GM23338 (cell line): Measurements from ENCODE around the gene RGL1. TPM values are rescaled to one million over a fixed set of nuclear protein-coding genes. Genes with fewer than 3 reads are reported as not detected.

ENCODE experiments used
- CREB1 ChIP-seq: fragments of 250-450 bp; sonication (Bioruptor Pico); IDR thresholded peaks from 2 replicates; pipeline ENCODE4 v1.5.0; 2020; ENCODE audit warnings: low read depth, mild to moderate bottlenecking, moderate library complexity
- CTCF ChIP-seq, 2 experiments: fragments of 200-600 bp in 1 of 2; sonication (generic) in 1 of 2; conservative IDR thresholded peaks; 2 replicates each; pipeline versions ENCODE4 v1.5.1 to v1.6.1; 2016 to 2017; ENCODE audit warnings: antibody characterized with exemption in 2 of 2, low read depth in 2 of 2, mild to moderate bottlenecking in 2 of 2, moderate library complexity in 1 of 2
- ETS1 ChIP-seq: IDR thresholded peaks from 2 replicates; pipeline ENCODE4 v1.6.1; 2016; ENCODE audit warnings: antibody characterized with exemption
- EZH2phosphoT487 ChIP-seq: fragments of 200-600 bp; sonication (generic); IDR thresholded peaks from one replicate; pipeline ENCODE4 v1.8.1; 2018; ENCODE audit warnings: antibody characterized with exemption; ENCODE audit not compliant: unreplicated experiment
- JUNB ChIP-seq: IDR thresholded peaks from one replicate; pipeline ENCODE4 v1.6.1; 2016; ENCODE audit warnings: antibody characterized with exemption; ENCODE audit not compliant: unreplicated experiment
- NANOG ChIP-seq: IDR thresholded peaks from 2 replicates; pipeline ENCODE4 v1.6.1; 2016; ENCODE audit warnings: antibody characterized with exemption, borderline replicate concordance
- STAT1 ChIP-seq: IDR thresholded peaks from one replicate; pipeline ENCODE4 v1.6.1; 2016; ENCODE audit warnings: antibody characterized with exemption; ENCODE audit not compliant: unreplicated experiment
- ZNF114 ChIP-seq: fragments of 250-450 bp; sonication (Bioruptor Pico); IDR thresholded peaks from 2 replicates; pipeline ENCODE4 v1.5.0; 2020; ENCODE audit warnings: mild to moderate bottlenecking, moderate library complexity
- ZNF462 ChIP-seq: fragments of 250-450 bp; sonication (Bioruptor Pico); IDR thresholded peaks from 2 replicates; pipeline ENCODE4 v1.5.0; 2020; ENCODE audit warnings: mild to moderate bottlenecking, moderate library complexity
- polyA plus RNA-seq: library from polyadenylated mRNA; unstranded; fragments of >200 nt; fragmentation: Nextera tagmentation; extraction: Ambion mirVana; gene quantifications from 2 replicates; pipeline ENCODE4 v1.2.1, GENCODE V29; 2016
- total RNA-seq: library from RNA; depleted of rRNA; stranded (reverse); fragments of >200 nt; shearing (Covaris generic); gene quantifications from 2 replicates; pipeline ENCODE4 v1.2.3, GENCODE V29; 2014

The RGL1 gene
- total and polyA plus RNA-seq, 2 experiments from 2014 or later, result 0.91 to 2.6 TPM

- TF ChIP-seq ZNF462 (CRISPR knock-in tag) (no peak), CREB1 (CRISPR knock-in tag) (no peak), EZH2phosphoT487 (no peak), CTCF (conservative IDR thresholded peaks at IDR 0.05; ENCODE audit: low read depth in 2 of 2) (no peak), STAT1 (no peak), JUNB (no peak), ZNF114 (CRISPR knock-in tag) (no peak), ETS1 (no peak), NANOG (no peak)
Observed at GRCh38 chr1:183769956-183770815, 34.7 kb upstream of the RGL1 start (continued).
